ENCODE measurements around the gene NKX1-1. TPM values are rescaled to one million over a fixed set of nuclear protein-coding genes. Genes with fewer than 3 reads are reported as not detected.

The NKX1-1 gene
- total and polyA plus RNA-seq, 9 of the 15 experiments (the other 6 are each of a cell fraction or from before 2014, with no cell fraction given), result not detected

DNA sequence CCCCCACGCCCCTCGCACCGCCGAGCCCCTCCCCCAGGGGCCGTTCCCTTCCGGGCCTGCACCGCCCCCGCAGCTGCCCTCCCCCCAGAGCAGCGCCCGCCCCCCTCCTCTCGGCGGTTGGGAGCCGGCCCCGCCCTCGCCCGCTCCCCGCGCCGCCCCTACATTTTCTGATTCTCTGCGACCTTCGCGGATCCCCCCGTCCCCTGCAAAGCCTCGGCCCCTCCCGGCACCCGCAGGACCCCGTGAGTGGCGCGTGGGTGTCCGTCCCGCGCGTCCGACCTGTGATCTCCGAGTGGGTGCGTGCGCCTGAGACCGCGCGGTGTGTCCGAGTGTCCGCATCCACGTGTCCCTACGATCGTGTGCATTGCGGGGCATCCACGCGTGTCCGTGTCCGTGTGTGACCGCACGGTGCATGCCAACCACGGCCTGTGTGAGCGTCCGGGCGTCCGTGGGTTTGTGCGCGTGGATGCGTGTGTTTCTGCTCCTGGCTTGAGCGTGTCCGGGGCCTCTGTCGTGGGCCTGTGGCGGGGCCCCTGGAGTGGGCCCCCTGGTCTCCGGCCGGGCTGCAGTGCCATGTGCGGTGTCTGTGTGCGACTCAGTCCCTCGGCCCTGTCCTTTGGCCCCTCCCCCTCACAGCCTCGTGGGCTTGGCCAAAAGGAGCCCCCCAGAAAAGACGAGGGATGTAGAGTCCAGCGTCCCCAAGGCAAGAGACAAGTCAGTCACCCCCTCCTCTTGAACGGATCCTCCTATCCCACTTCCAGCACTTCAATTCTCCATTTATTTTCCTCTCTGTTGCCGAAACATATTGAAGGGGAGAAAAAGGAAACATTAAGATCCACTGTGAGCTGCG lies 8.8 kb upstream of the NKX1-1 start (continued):
- TF ChIP-seq, protein P1, sequence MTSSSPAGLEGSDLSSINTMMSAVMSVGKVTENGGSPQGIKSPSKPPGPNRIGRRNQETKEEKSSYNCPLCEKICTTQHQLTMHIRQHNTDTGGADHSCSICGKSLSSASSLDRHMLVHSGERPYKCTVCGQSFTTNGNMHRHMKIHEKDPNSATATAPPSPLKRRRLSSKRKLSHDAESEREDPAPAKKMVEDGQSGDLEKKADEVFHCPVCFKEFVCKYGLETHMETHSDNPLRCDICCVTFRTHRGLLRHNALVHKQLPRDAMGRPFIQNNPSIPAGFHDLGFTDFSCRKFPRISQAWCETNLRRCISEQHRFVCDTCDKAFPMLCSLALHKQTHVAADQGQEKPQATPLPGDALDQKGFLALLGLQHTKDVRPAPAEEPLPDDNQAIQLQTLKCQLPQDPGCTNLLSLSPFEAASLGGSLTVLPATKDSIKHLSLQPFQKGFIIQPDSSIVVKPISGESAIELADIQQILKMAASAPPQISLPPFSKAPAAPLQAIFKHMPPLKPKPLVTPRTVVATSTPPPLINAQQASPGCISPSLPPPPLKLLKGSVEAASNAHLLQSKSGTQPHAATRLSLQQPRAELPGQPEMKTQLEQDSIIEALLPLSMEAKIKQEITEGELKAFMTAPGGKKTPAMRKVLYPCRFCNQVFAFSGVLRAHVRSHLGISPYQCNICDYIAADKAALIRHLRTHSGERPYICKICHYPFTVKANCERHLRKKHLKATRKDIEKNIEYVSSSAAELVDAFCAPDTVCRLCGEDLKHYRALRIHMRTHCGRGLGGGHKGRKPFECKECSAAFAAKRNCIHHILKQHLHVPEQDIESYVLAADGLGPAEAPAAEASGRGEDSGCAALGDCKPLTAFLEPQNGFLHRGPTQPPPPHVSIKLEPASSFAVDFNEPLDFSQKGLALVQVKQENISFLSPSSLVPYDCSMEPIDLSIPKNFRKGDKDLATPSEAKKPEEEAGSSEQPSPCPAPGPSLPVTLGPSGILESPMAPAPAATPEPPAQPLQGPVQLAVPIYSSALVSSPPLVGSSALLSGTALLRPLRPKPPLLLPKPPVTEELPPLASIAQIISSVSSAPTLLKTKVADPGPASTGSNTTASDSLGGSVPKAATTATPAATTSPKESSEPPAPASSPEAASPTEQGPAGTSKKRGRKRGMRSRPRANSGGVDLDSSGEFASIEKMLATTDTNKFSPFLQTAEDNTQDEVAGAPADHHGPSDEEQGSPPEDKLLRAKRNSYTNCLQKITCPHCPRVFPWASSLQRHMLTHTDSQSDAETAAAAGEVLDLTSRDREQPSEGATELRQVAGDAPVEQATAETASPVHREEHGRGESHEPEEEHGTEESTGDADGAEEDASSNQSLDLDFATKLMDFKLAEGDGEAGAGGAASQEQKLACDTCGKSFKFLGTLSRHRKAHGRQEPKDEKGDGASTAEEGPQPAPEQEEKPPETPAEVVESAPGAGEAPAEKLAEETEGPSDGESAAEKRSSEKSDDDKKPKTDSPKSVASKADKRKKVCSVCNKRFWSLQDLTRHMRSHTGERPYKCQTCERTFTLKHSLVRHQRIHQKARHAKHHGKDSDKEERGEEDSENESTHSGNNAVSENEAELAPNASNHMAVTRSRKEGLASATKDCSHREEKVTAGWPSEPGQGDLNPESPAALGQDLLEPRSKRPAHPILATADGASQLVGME (CRISPR knock-in tag; IDR thresholded peaks at IDR 0.05), result no peak
- TF ChIP-seq ZNF764 (CRISPR knock-in tag; IDR thresholded peaks at IDR 0.05; ENCODE audit: low read depth) (no peak), MCM2 (IDR thresholded peaks at IDR 0.05; ENCODE audit: low read depth) (no peak), NR3C1 (CRISPR knock-in tag; IDR thresholded peaks at IDR 0.05) (no peak), SETDB1 (IDR thresholded peaks at IDR 0.05; ENCODE audit: low read length) (no peak), ZNF444 (CRISPR knock-in tag; IDR thresholded peaks at IDR 0.05) (no peak), GTF3C2 (IDR thresholded peaks at IDR 0.05; ENCODE audit: borderline replicate concordance, extremely low read depth, insufficient read length) (no peak), DIDO1 (tag; IDR thresholded peaks at IDR 0.05; ENCODE audit: low read depth) (no peak), ILK (tag; IDR thresholded peaks at IDR 0.05; ENCODE audit: borderline replicate concordance, low read depth) (no peak), ZNF551 (CRISPR knock-in tag; IDR thresholded peaks at IDR 0.05) (no peak), KAT8 (IDR thresholded peaks at IDR 0.05; ENCODE audit: low read depth) (no peak), ZBTB33 (CRISPR knock-in tag; IDR thresholded peaks at IDR 0.05) (peak; percentile 66), SMAD3 (CRISPR knock-in tag; conservative IDR thresholded peaks at IDR 0.05) (no peak), POLR2AphosphoS5 (IDR thresholded peaks at IDR 0.05; ENCODE audit: control insufficient read depth, insufficient read depth, low read depth, low read length) (no peak), MTA3 (IDR thresholded peaks at IDR 0.05; ENCODE audit: borderline replicate concordance) (peak; percentile 97), ZKSCAN1 (IDR thresholded peaks at IDR 0.05; ENCODE audit: low read depth, low read length) (0 out of 2 replicates have a peak, but pooled peaks have one; percentile 39), NRF1 (conservative IDR thresholded peaks at IDR 0.05 in 1 of 2, IDR thresholded peaks at IDR 0.05 in 1 of 2) (0 out of 4 replicates have a peak, but pooled peaks of 1 of the 2 experiments have one; percentile 32)

Measured in K562 (cell line).